ENCODE measurements around the gene ZNF74. TPM values are rescaled to one million over a fixed set of nuclear protein-coding genes. Genes with fewer than 3 reads are reported as not detected.

Gene ZNF74
- total RNA-seq, 1 experiment from 2014 or later: 34.3 TPM

- H3K79me2 ChIP-seq (ENCODE audit: insufficient read depth, low read length): no peaks in the 10 kb centered on the region
- no peaks in the 10 kb centered on the region for H3K23me2 ChIP-seq (ENCODE audit: insufficient read length, low read depth, low read length, poor library complexity, severe bottlenecking)
- no peak overlapping the region for H3K14ac ChIP-seq (ENCODE audit: insufficient read depth, low read length)
- no peaks in the 10 kb centered on the region for H3K4me1 ChIP-seq (ENCODE audit: insufficient read depth, low read length)
- Mint-ChIP-seq H3K36me3 (ENCODE audit: insufficient read depth in 1 of 3, low read depth in 3 of 3) (peaks cover 27 to 43% (median 37%) of the 10 kb centered on the region in 3 experiments; a peak in 6 of 7 replicates), H3K9me3 (no peaks in the 10 kb centered on the region), H3K27ac (no peak overlapping the region), H3K27me3 (ENCODE audit: low read depth) (0 out of 2 replicates have a peak, but pooled peaks cover 2% of the 10 kb centered on the region), H3K4me3 (no peak overlapping the region), H3K4me1 (peaks cover 0 to 7% of the 10 kb centered on the region in 2 experiments; a peak in 1 of 4 replicates)
- no peak overlapping the region for H3T11ph ChIP-seq (ENCODE audit: low read length)
- H3K56ac ChIP-seq (ENCODE audit: insufficient read length, low read depth, low read length): no peak overlapping the region
- no peak overlapping the region for H3K27ac ChIP-seq (ENCODE audit: insufficient read length, low read depth, low read length)
- no peaks in the 10 kb centered on the region for H3K27me3 ChIP-seq (ENCODE audit: insufficient read depth, low read length)
- H2BK15ac ChIP-seq (ENCODE audit: low read depth, low read length): no peak overlapping the region
- H4K5ac ChIP-seq (ENCODE audit: insufficient read length, low read depth, low read length): no peak overlapping the region
- H3K18ac ChIP-seq (ENCODE audit: insufficient read length, low read depth, low read length): no peak overlapping the region
- no peak overlapping the region for H2BK120ac ChIP-seq (ENCODE audit: low read depth, low read length, poor library complexity, severe bottlenecking)
- no peak overlapping the region for H2BK5ac ChIP-seq (ENCODE audit: insufficient read length, low read length)
- no peak overlapping the region for H2BK20ac ChIP-seq (ENCODE audit: low read depth, low read length, poor library complexity, severe bottlenecking)
- no peak for TF ChIP-seq CTCF (conservative IDR thresholded peaks at IDR 0.05)
- DNase-seq: peak; percentile 23
- H3K9me3 ChIP-seq (ENCODE audit: control insufficient read depth, low read depth, low read length): no peaks in the 10 kb centered on the region
- no peak overlapping the region for H3K9ac ChIP-seq (ENCODE audit: extremely low read depth, insufficient read length, low read length)
- H2AFZ ChIP-seq (ENCODE audit: low read length): no peak overlapping the region
- no peak overlapping the region for H4K91ac ChIP-seq (ENCODE audit: insufficient read length, low read depth, low read length)
- no peaks in the 10 kb centered on the region for H3K79me1 ChIP-seq (ENCODE audit: insufficient read depth, low read depth, low read length, poor library complexity, severe bottlenecking)
- WGBS (ENCODE audit: extremely low coverage, insufficient read length, low lambda C conversion rate): no CpG with 5 or more reads among the region's 3 CpGs
- H4K20me1 ChIP-seq (ENCODE audit: control insufficient read depth, insufficient read depth, insufficient read length): no peaks in the 10 kb centered on the region
- H3K4ac ChIP-seq (ENCODE audit: low read depth, low read length): no peak overlapping the region
- no peak overlapping the region for H3K23ac ChIP-seq (ENCODE audit: insufficient read length, low read depth, low read length)
- no peak overlapping the region for H2BK12ac ChIP-seq (ENCODE audit: insufficient read length, low read depth, low read length)
- H4K8ac ChIP-seq (replicated peaks; ENCODE audit: insufficient read length, low read depth, low read length): no peak overlapping the region
- H3K4me2 ChIP-seq (ENCODE audit: insufficient read depth, insufficient read length, low read length): no peak overlapping the region
- H2AK5ac ChIP-seq (ENCODE audit: insufficient read length, low read length): no peak overlapping the region
Observed at GRCh38 chr22:20407829-20408228, 13.9 kb downstream of the ZNF74 start.

Measured in H9 (cell line).